IMR-90 (cell line): ENCODE results near the gene ARL4C. TPM values are rescaled to one million over a fixed set of nuclear protein-coding genes. Genes with fewer than 3 reads are reported as not detected.

Source experiments
- ATAC-seq: fragments of 200-7000 bp; cut with Tn5 transposase; 2 replicates; pipeline ENCODE4 v1.9.1; 2020; ENCODE audit warnings: low read depth, mild to moderate bottlenecking, moderate library complexity
- BruUV-seq: library from RNA; stranded (reverse); fragments of 400-500 nt; replicated peaks from 2 replicates; lab custom pipeline; 2021; lab: Mats Ljungman, UMichigan
- CTCF ChIA-PET: fragments of 300-600 bp; formaldehyde crosslinking; extraction: SDS; loops from one replicate; lab custom pipeline; 2021; ENCODE audit warnings: antibody characterized with exemption; lab: Yijun Ruan, JAX
- POLR2A ChIA-PET: fragments of 300-600 bp; sonication (Branson Sonifier 250); formaldehyde crosslinking; loops from one replicate; lab custom pipeline; 2022; ENCODE audit warnings: antibody characterized with exemption; ENCODE audit not compliant: unreplicated experiment; lab: Charles Lee
- DNase-seq: peaks from one replicate; pipeline ENCODE4 v3.0.0; 2013
- H2AFZ ChIP-seq: replicated peaks from 2 replicates; pipeline ENCODE3; 2013; ENCODE audit warnings: low read length, mild to moderate bottlenecking; ENCODE audit not compliant: poor library complexity
- H2AK5ac ChIP-seq: 2 replicates; pipeline ENCODE4 v1.6.1; 2013; ENCODE audit warnings: low read depth, low read length, inconsistent platforms
- H2AK9ac ChIP-seq: replicated peaks from 2 replicates; pipeline ENCODE3; 2013; ENCODE audit warnings: mild to moderate bottlenecking, low read depth, low read length, moderate library complexity; ENCODE audit not compliant: poor library complexity
- H2BK120ac ChIP-seq: 2 replicates; pipeline ENCODE4 v1.6.1; 2013; ENCODE audit warnings: low read depth, low read length, inconsistent platforms
- H2BK15ac ChIP-seq: 3 replicates; pipeline ENCODE4 v1.6.1; 2013; ENCODE audit warnings: low read depth, low read length, inconsistent platforms
- H2BK20ac ChIP-seq: 2 replicates; pipeline ENCODE4 v1.6.1; 2013; ENCODE audit warnings: low read depth, mild to moderate bottlenecking, inconsistent platforms, low read length, moderate library complexity
- H2BK5ac ChIP-seq: 2 replicates; pipeline ENCODE4 v1.6.1; 2013; ENCODE audit warnings: mild to moderate bottlenecking, low read depth, low read length, inconsistent platforms; ENCODE audit not compliant: poor library complexity, severe bottlenecking
- H3K14ac ChIP-seq: replicated peaks from 2 replicates; pipeline ENCODE4 v1.6.1; 2013; ENCODE audit warnings: low read depth, low read length, inconsistent platforms
- H3K18ac ChIP-seq: 2 replicates; pipeline ENCODE4 v1.6.1; 2013; ENCODE audit warnings: low read depth, low read length, control low read depth
- H3K23ac ChIP-seq: 2 replicates; pipeline ENCODE4 v1.6.1; 2013; ENCODE audit warnings: low read depth, low read length, inconsistent platforms
- H3K27ac ChIP-seq: 2 replicates; pipeline ENCODE4 v1.5.1; 2013; ENCODE audit warnings: mild to moderate bottlenecking, control low read depth, low read length; ENCODE audit not compliant: insufficient read depth
- H3K27me3 ChIP-seq: 2 replicates; pipeline ENCODE4 v1.6.1; 2013; ENCODE audit warnings: low read length; ENCODE audit not compliant: control insufficient read depth, insufficient read depth
- H3K36me3 ChIP-seq: 2 replicates; pipeline ENCODE4 v1.6.1; 2013; ENCODE audit warnings: low read length, mixed read lengths; ENCODE audit not compliant: control insufficient read depth, insufficient read depth
- H3K4ac ChIP-seq: 2 replicates; pipeline ENCODE4 v1.6.1; 2013; ENCODE audit warnings: low read depth, low read length, inconsistent platforms
- H3K4me1 ChIP-seq: 2 replicates; pipeline ENCODE4 v1.6.1; 2013; ENCODE audit warnings: low read length, mixed read lengths; ENCODE audit not compliant: control insufficient read depth, insufficient read depth
- H3K4me2 ChIP-seq: 2 replicates; pipeline ENCODE4 v1.6.1; 2013; ENCODE audit warnings: low read depth, mild to moderate bottlenecking, control low read depth, low read length, moderate library complexity
- H3K4me3 ChIP-seq: 2 replicates; pipeline ENCODE4 v1.5.1; 2013; ENCODE audit warnings: low read depth, mild to moderate bottlenecking, control low read depth, low read length, moderate library complexity; ENCODE audit not compliant: insufficient read depth
- H3K56ac ChIP-seq: 2 replicates; pipeline ENCODE4 v1.6.1; 2013; ENCODE audit warnings: low read length, inconsistent platforms; ENCODE audit not compliant: insufficient read depth; ENCODE audit errors: extremely low read depth
- H3K79me1 ChIP-seq, 2 experiments: 2 replicates each; pipeline ENCODE4 v1.6.1; 2013; ENCODE audit warnings: low read length in 2 of 2, inconsistent platforms in 1 of 2, low read depth in 1 of 2
- H3K9ac ChIP-seq: 2 replicates; pipeline ENCODE4 v1.6.1; 2013; ENCODE audit warnings: low read depth, low read length, control low read depth
- H3K9me1 ChIP-seq: 2 replicates; pipeline ENCODE4 v1.6.1; 2013; ENCODE audit warnings: low read length, inconsistent platforms; ENCODE audit not compliant: insufficient read depth
- H3K9me3 ChIP-seq: 2 replicates; pipeline ENCODE4 v1.6.1; 2013; ENCODE audit warnings: low read length; ENCODE audit not compliant: control insufficient read depth, insufficient read depth
- H4K20me1 ChIP-seq: 2 replicates; pipeline ENCODE4 v1.6.1; 2013; ENCODE audit warnings: low read length, inconsistent platforms; ENCODE audit not compliant: insufficient read depth
- H4K5ac ChIP-seq: 2 replicates; pipeline ENCODE4 v1.6.1; 2013; ENCODE audit warnings: mild to moderate bottlenecking, low read depth, low read length, control low read depth
- H4K8ac ChIP-seq, 2 experiments: 2 replicates each; pipeline ENCODE4 v1.6.1; 2013; ENCODE audit warnings: low read depth in 2 of 2, low read length in 2 of 2, control low read depth in 1 of 2, inconsistent platforms in 1 of 2
- H4K91ac ChIP-seq: 2 replicates; pipeline ENCODE4 v1.6.1; 2013; ENCODE audit warnings: low read depth, low read length, inconsistent platforms; ENCODE audit not compliant: insufficient read depth
- BHLHE40 ChIP-seq: fragments of 150-350 bp; IDR thresholded peaks from 2 replicates; pipeline ENCODE4 v1.6.1; 2016; ENCODE audit warnings: mild to moderate bottlenecking, low read depth, low read length
- CEBPB ChIP-seq: IDR thresholded peaks from 2 replicates; pipeline ENCODE4 v1.6.1; 2012; ENCODE audit warnings: low read depth, low read length, improper control_type of control experiment
- CHD1 ChIP-seq: IDR thresholded peaks from 2 replicates; pipeline ENCODE4 v1.6.1; 2012; ENCODE audit warnings: low read depth, low read length, improper control_type of control experiment
- CTCF ChIP-seq: conservative IDR thresholded peaks from 2 replicates; pipeline ENCODE4 v1.5.1; 2012; ENCODE audit warnings: mild to moderate bottlenecking, low read depth, low read length, improper control_type of control experiment
- ELK1 ChIP-seq: fragments of 150-350 bp; IDR thresholded peaks from 2 replicates; pipeline ENCODE4 v1.6.1; 2016; ENCODE audit warnings: low read depth, mild to moderate bottlenecking, low read length, moderate library complexity, borderline replicate concordance
- FOS ChIP-seq: fragments of 150-350 bp; IDR thresholded peaks from 2 replicates; pipeline ENCODE4 v1.6.1; 2016; ENCODE audit warnings: low read depth, low read length
- MAZ ChIP-seq: IDR thresholded peaks from 2 replicates; pipeline ENCODE4 v1.6.1; 2012; ENCODE audit warnings: low read depth, mild to moderate bottlenecking, low read length, improper control_type of control experiment, moderate library complexity, borderline replicate concordance
- MXI1 ChIP-seq: IDR thresholded peaks from 2 replicates; pipeline ENCODE4 v1.6.1; 2012; ENCODE audit warnings: low read depth, mild to moderate bottlenecking, low read length, moderate library complexity, borderline replicate concordance
- RCOR1 ChIP-seq: IDR thresholded peaks from 2 replicates; pipeline ENCODE4 v1.6.1; 2012; ENCODE audit warnings: mild to moderate bottlenecking, low read length, improper control_type of control experiment; ENCODE audit not compliant: insufficient replicate concordance
- SMC3 ChIP-seq: fragments of 150-350 bp; IDR thresholded peaks from 2 replicates; pipeline ENCODE4 v1.6.1; 2016; ENCODE audit warnings: low read depth, mild to moderate bottlenecking, antibody characterized with exemption, low read length, moderate library complexity
- WGBS, 2 experiments: methylation state at CpG; one replicate each; pipeline versions ENCODE4 v1.1.5 to v1.1.7; 2013; ENCODE audit warnings: missing lambda C conversion rate in 2 of 2; ENCODE audit not compliant: insufficient read length in 1 of 2; ENCODE audit errors: extremely low coverage in 2 of 2; 5-methylcytosine and 5-hydroxymethylcytosine counted together
- dilution Hi-C: fragments of 300-500 bp; cut with HindIII; formaldehyde crosslinking; loops from one replicate; pipeline ENCODE4 v1.14.3; 2018; ENCODE audit warnings: low sequenced_read_pairs; ENCODE audit not compliant: unreplicated experiment
- in situ Hi-C: fragments of 300-500 bp; cut with MboI; formaldehyde crosslinking; loops from 3 replicates; pipeline ENCODE4 v1.14.3; 2019; ENCODE audit warnings: low sequenced_read_pairs, inconsistent platforms, mixed read lengths
- intact Hi-C: fragments of 100-400 bp; cut with micrococcal nuclease; formaldehyde crosslinking; loops from 2 replicates; pipeline ENCODE4 v1.10.0; 2022
- polyA plus RNA-seq, 3 experiments: library from polyadenylated mRNA; depleted of rRNA; stranded (reverse); fragments of >200 nt; gene quantifications; 2 replicates each; pipeline ENCODE4 v1.2.3, GENCODE V29; 2012; ENCODE audit warnings: low replicate concordance in 1 of 3
- total RNA-seq: library from RNA; depleted of rRNA; stranded (reverse); fragments of >200 nt; gene quantifications from 2 replicates; pipeline ENCODE4 v1.2.3, GENCODE V29; 2012

Gene ARL4C
- total and polyA plus RNA-seq, 2 of the 4 experiments (the other 2 are of a cell fraction): 7.7 to 8.2 TPM

GRCh38 chr2:234491897-234492296 is 5.0 kb downstream of the ARL4C start:
- Histone ChIP-seq H2AK5ac (no peak overlapping the region), H3K23ac (no peak overlapping the region), H3K27ac (no peak overlapping the region), H4K20me1 (peaks cover 5% of the 10 kb centered on the region; the same call in 1 of the 2 replicates), H3K9me1 (0 out of 2 replicates have a peak, but pooled peaks cover 3% of the 10 kb centered on the region), H3K27me3 (no peaks in the 10 kb centered on the region), H2AK9ac (no peak overlapping the region), H2BK15ac (no peak overlapping the region), H3K9me3 (no peaks in the 10 kb centered on the region), H3K4me1 (peaks cover 5% of the 10 kb centered on the region), H3K14ac (no peak overlapping the region), H2AFZ (no peak overlapping the region), H3K4me2 (no peak overlapping the region), H4K5ac (no peak overlapping the region), H3K36me3 (no peaks in the 10 kb centered on the region), H2BK20ac (no peak overlapping the region), H3K9ac (no peak overlapping the region), H3K79me1 (peaks cover 21 to 44% of the 10 kb centered on the region in 2 experiments), H3K4me3 (no peak overlapping the region), H4K91ac (no peak overlapping the region), H4K8ac (no peak overlapping the region), H2BK5ac (no peak overlapping the region), H2BK120ac (no peak overlapping the region), H3K4ac (no peak overlapping the region), H3K18ac (no peak overlapping the region), H3K56ac (no peak overlapping the region)
- DNase-seq (no peak), ATAC-seq (no peak)
- intact Hi-C loops: loop anchor here (10.0 kb wide), 1 partner anchor 127 kb away; no protein-coding TSS in a partner anchor
- POLR2A ChIA-PET: no interaction called here
- no TSS peak for BruUV-seq
- dilution Hi-C loops: no loop called here
- no CpG with 5 or more reads among the region's 5 CpGs for WGBS, 2 experiments
- CTCF ChIA-PET: no interaction called here
- TF ChIP-seq MAZ (no peak), CEBPB (no peak), CHD1 (no peak), SMC3 (no peak), CTCF (no peak), MXI1 (no peak), FOS (no peak), BHLHE40 (no peak), RCOR1 (no peak), ELK1 (no peak)
- in situ Hi-C loops: loop anchor here (10.0 kb wide), 1 partner anchor 207 kb away; no protein-coding TSS in a partner anchor
